ENCODE data around the gene FOSB.

FOSB gene

DNA sequence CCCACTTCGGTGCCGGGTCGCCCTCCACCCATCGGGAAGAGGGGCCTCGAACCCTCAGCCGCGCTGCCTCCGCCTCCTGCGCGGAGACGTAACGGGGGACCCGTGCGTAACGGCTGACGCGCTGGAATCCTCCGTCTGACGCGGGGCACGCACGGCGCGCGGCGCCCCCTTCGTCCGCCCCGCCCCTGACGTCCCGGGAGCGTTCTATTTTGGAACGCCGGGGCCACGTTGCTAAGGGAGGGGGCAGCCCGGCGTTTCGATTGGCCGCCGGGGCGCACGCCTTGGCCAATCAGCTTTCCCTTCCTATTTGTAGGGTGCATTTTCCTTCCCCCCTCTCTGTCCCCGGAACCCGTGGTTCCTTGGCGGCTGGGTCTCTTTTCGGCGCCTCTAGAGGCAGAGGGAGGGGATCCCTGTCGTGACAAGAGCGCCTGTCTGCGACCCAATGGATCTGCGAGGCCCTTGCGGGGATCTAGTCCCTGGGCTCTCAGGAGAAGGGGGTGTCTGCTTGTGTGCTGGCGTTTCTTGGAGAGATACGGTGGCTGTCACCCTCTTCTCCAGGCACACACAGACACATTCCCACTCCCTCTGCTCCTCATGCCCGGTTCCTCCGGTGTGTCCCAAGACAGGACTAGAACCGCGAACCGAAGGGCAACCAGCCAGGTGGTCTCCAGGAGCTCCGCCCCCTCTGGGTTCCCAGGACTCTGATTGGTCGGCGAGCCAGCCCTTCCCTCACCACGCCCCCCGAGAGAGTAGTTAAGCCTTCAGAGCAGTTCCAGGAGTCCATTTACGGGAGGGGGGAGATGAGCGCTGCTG is 1.5 kb downstream of the FOSB start:
- DNase-seq: peak; percentile 94

DNA sequence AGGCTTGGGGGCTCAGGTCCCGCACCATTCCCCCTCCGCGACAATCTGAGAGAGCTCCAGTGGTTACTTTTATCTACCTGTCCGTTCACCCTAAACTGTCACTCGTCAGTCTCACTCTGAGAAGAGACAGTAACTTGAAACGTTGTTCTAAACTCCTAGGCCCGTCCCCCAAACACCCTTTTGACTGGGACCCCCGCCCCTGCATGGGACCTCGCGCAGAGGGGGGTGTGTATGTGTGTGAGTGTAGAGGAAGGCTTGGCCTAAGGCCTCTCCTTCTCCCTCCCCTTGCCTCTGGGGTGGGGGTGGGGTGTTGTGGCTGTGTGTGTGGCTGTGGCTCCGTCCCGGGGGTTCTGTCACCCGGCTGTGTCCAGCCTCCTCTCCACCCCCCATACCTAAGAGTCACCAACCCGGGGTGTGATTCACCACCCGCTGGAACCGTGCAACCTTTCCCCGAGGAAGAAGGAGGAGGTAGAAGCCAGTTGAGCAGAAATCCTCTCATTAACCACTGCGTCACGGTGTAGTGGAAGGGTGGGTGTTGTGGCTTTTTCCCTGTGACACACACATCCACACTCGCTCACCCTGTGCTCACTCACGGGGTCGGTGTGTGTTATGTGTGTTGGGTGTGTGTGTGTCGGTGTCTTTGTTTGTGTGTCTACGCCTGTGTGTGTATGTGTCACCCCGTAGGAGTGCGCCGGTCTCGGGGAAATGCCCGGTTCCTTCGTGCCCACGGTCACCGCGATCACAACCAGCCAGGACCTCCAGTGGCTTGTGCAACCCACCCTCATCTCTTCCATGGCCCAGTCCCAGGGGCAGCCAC is 2.4 kb downstream of the FOSB start:
- DNase-seq: no peak

DNA sequence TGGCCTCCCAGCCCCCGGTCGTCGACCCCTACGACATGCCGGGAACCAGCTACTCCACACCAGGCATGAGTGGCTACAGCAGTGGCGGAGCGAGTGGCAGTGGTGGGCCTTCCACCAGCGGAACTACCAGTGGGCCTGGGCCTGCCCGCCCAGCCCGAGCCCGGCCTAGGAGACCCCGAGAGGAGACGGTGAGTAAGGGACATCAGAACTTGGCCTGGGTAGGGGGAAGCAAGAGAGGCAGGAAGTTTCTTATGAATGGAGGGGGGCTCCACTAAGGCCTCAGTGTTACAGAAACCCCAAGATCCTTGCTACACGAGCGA is 2.9 kb downstream of the FOSB start:
- DNase-seq: no peak

DNA sequence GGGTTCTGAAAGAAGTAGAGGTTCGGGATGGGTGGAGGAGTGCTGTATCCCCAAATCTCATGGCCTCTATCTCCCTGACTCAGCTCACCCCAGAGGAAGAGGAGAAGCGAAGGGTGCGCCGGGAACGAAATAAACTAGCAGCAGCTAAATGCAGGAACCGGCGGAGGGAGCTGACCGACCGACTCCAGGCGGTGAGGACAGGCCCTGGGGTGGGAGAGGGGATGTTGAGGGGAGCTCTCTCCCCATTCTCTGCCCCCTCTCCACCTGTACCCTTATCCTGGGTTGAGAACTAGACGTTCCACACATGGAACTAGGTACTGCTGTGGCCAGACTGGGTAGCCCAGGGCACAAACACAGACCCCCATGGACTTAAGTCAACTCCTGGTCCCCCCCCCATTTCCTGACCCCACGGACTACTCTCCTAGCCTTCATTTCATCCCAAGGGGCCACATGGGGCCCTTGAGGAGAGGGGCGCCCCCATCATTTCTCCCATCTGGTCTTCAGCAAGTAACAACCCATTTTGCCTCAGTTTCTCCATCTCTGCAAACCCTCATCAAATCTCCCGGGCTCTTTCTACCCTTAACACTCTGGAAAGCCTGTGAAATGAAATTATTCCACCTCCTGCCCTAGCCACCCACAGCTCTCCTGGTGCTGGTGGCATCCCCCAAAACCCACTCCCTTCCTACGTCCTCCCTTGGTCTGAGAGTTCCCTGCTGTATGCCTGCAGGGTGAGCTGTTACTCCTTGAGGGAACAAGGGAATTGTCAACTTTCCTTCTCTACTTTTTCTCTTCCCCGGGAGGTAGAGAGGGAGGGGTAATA is 3.5 kb downstream of the FOSB start:
- no peak for DNase-seq

DNA sequence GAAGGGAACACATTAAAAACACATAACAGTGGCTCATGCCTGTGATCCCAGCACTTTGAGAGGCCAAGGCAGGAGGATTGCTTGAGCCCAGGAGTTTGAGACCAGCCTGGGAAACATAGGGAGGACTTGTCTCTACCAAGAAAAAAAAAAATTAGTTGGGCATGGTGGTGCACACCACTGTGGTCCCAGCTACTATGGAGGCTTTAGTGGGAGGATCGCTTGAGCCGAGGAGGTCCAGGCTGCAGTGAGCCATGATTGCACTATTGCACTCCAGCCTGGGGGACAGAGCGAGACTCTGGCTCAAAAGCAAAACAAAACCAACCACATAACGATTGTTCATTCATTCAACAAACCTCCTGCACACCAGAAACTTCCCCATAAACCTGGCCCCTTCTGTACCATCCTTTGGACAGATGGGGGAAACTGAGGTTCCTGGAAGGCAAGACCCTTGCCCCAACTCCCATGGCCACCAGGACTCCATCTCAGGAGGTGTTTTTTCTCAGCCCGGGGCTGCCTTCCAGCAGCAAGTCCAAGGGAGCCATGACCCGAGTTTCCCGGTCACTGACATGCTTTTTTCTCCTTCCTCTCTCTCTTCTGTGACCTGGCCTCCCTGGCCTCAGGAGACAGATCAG is 4.3 kb downstream of the FOSB start:
- no peak for DNase-seq

DNA sequence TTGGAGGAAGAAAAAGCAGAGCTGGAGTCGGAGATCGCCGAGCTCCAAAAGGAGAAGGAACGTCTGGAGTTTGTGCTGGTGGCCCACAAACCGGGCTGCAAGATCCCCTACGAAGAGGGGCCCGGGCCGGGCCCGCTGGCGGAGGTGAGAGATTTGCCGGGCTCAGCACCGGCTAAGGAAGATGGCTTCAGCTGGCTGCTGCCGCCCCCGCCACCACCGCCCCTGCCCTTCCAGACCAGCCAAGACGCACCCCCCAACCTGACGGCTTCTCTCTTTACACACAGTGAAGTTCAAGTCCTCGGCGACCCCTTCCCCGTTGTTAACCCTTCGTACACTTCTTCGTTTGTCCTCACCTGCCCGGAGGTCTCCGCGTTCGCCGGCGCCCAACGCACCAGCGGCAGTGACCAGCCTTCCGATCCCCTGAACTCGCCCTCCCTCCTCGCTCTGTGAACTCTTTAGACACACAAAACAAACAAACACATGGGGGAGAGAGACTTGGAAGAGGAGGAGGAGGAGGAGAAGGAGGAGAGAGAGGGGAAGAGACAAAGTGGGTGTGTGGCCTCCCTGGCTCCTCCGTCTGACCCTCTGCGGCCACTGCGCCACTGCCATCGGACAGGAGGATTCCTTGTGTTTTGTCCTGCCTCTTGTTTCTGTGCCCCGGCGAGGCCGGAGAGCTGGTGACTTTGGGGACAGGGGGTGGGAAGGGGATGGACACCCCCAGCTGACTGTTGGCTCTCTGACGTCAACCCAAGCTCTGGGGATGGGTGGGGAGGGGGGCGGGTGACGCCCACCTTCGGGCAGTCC is 5.0 kb downstream of the FOSB start:
- DNase-seq: no peak

DNA sequence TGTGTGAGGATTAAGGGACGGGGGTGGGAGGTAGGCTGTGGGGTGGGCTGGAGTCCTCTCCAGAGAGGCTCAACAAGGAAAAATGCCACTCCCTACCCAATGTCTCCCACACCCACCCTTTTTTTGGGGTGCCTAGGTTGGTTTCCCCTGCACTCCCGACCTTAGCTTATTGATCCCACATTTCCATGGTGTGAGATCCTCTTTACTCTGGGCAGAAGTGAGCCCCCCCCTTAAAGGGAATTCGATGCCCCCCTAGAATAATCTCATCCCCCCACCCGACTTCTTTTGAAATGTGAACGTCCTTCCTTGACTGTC is 5.5 kb downstream of the FOSB start:
- DNase-seq: no peak

DNA sequence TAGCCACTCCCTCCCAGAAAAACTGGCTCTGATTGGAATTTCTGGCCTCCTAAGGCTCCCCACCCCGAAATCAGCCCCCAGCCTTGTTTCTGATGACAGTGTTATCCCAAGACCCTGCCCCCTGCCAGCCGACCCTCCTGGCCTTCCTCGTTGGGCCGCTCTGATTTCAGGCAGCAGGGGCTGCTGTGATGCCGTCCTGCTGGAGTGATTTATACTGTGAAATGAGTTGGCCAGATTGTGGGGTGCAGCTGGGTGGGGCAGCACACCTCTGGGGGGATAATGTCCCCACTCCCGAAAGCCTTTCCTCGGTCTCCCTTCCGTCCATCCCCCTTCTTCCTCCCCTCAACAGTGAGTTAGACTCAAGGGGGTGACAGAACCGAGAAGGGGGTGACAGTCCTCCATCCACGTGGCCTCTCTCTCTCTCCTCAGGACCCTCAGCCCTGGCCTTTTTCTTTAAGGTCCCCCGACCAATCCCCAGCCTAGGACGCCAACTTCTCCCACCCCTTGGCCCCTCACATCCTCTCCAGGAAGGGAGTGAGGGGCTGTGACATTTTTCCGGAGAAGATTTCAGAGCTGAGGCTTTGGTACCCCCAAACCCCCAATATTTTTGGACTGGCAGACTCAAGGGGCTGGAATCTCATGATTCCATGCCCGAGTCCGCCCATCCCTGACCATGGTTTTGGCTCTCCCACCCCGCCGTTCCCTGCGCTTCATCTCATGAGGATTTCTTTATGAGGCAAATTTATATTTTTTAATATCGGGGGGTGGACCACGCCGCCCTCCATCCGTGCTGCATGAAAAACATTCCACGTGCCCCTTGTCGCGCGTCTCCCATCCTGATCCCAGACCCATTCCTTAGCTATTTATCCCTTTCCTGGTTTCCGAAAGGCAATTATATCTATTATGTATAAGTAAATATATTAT is 6.1 kb downstream of the FOSB start:
- no peak for DNase-seq

DNA sequence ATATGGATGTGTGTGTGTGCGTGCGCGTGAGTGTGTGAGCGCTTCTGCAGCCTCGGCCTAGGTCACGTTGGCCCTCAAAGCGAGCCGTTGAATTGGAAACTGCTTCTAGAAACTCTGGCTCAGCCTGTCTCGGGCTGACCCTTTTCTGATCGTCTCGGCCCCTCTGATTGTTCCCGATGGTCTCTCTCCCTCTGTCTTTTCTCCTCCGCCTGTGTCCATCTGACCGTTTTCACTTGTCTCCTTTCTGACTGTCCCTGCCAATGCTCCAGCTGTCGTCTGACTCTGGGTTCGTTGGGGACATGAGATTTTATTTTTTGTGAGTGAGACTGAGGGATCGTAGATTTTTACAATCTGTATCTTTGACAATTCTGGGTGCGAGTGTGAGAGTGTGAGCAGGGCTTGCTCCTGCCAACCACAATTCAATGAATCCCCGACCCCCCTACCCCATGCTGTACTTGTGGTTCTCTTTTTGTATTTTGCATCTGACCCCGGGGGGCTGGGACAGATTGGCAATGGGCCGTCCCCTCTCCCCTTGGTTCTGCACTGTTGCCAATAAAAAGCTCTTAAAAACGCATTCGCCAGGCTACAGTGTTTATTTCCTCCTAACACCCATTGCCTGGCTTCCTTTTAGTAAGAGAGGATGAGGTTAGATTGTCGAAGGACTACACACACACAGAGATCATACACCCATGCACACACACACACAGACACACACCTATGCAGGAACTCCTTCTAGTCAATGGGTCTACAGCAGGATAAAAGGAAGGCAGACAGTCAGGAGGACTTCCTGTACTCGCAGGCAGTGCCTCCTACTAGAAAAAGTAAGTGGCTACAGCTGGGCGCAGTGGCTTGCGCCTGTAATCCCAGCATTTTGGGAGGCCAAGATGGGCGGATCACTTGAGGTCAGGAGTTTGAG is 7.1 kb downstream of the FOSB start:
- DNase-seq: no peak

DNA sequence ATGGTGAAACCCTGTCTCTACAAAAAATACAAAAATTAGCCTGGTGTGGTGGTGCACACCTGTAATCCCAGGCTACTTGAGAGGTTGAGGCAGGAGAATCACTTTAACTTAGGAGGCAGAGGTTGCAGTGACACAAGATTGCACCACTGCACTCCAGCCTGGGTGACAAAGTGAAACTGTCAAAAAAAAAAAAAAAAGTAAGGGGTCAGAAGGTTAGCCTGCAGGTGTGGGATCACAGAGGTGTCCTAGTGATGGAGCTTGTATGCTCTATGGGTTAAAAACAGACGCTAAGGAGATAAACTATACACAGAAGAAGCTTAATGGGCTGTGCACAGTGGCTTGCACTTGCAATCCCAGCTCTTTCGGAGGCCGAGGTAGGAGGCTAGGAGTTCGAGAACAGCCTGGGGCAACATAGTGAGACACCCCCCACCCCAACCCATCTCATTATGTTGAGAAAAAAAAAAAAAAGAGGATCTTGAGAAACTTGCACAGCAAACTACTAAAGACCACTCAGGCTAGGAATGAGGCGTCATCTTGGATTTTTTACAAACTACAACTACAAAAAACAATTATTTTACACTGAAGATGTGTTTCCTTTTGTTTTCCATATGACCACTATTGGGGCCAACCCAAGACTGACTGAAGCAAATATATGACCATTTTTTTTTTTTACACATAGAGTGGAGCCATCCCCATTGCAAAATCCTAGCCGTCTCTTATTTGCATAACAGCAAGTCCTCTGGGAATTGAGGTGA is 7.9 kb downstream of the FOSB start:
- DNase-seq: no peak

DNA sequence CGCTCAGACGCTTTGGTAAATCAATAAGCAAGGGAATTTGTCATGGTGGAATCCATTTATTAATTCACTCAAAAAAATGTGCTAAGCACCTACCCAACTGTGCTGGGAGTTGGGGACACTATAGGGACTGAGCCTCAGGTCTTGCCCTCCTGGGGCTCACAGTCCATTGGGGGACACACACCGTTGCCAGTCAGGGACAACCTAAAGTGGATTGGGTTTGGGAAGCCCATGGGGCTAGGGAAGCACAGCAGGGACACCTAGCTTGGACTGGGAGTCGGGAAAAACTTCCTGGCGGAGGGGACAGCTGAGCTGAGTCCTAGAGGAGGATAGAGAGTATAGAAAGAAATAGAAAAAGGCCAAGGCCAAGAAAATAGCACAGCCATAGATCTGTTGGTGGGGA is 8.5 kb downstream of the FOSB start:
- DNase-seq: no peak

DNA sequence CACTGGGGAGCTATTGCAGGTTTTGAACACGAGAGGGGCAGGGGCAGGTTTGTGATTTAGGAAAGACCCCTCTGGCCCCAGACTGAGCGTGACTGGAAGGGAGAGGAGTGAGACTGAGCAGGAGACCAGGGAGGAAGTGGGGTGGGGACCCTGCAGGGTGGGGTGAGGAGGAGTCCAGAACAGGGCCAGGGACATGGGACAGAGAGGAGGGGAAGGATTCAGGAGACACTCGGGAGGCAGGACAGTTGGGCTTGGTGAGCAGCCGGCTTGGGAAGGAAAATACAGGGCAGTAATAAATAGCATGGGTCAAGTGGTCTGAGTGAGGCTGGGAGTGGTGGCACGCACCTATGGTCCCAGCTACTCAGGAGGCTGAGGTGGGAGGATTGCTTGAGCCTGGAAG is 9.4 kb downstream of the FOSB start:
- no peak for DNase-seq

DNA sequence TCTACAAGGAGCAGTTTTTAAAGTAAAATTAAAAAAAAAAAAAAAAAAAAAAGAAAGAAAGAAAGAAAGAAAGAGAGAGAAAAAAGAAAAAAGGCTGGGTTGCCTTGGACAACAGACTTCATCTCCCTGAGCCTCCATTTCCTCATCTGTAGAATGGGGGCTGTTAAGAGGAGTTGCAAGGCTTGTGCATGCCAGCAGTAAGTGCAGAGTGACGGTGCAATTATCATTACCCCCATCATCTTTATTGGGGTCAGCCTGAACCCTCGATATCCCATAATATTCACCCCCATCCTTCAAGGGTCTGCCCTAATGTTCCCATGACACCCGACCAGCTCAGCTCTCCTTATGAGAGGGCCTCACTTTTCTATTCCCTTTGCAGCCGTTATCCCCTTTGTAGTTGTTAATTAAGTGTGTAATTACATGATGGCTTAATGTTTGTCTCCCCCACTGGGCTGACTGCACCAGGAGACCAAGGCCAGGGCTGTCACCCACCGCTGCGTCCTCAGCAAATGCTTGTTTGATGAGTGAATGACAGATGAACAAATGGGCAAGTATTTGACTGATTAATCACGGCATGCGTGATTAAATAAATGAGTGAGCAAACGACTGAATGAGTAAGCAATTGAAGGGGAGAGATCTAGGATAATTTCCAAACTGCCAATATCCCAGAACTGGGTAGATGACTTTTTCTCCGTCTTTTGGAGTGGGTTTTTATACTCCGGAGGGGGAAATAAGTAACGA is 10.1 kb downstream of the FOSB start:
- no peak for DNase-seq

DNA sequence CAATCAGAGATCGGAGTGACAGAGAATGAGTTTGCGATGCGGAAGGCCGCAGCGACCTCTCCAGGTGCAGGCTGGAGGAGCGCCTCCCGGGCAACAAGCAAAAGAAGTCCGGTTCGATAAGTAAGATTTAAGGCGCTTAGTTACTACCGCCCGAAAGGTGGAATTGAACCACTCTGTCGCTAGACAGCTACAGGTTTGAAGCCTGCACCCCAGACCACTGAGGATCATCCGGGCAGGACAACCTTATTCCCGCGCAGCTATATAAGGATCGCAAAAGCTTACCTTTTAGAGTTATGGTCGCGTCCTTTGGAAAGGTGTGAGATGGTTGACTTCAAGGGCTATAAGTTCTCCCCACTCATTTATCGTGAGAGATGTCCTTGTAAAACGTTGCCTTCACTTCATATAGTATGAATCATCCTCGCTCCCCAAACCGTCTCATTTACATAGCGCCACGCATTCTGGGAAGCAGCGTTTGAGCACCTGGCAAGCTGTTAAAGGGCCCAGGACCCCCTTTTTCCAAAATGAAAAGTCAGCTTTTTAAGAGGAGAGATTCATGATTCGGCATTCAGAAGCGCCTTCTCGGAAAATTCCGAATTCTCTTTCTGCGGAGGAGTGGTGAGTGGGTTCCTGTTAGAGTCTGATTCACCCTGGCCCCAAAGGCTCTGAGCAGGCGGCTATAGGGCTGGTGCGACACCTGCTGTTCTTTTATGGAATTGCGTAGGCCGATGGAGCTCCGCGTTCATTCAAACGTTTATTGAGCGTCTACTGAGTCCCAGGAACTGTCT is 10.8 kb downstream of the FOSB start:
- peak; percentile 94 for DNase-seq

DNA sequence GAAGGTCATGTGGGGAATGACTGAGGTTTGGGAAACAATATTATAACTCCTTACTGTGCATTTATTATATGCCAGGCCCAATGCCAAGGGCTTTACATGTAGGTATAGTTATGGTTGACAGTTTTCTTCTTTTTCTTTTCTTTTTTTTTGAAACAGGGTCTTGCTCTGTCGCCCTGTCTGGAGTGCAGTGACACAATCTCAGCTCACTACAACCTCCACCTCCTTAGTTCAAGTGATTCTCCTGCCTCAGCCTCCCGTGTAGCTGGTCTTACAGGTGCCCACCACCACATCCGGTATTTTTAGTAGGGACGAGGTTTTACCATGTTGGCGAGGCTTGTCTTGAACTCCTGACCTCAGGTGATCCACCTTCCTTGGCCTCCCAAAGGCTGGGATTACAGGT is 15.2 kb downstream of the FOSB start:
- no peak for DNase-seq

DNA sequence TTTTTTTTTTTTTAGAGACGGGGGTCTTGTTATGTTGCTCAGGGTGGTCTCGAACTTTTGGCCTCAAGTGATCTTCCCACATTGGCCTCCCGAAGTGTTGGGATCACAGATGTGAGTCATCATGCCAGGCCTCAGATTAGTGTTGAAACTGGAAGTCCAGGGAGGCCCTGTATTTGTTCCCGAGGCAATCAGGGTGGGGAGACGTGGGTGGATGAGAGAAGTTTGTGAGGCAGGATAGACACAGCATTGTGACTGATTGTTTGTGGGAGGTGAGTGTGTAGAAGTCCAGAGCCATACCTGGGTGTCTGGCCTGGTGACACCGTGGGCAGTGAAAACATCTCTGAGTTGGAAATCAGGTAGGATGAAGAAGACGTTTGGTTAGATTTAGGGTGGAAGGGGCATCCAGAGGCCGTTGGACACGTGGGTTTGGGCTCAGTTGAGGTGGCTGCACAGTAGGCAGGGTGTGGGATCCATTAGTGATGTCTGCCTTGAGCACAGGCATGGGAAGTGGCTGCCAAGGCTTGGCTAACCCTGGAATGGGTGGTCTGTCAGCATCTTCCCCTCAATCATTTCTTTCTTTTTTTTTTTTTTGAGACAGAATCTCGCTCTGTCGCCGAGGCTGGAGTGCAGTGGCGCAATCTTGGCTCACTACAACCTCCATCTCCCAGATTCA is 16.6 kb downstream of the FOSB start:
- no peak for DNase-seq
